ENCODE measurements around the gene CALHM2. TPM values are rescaled to one million over a fixed set of nuclear protein-coding genes. Genes with fewer than 3 reads are reported as not detected.
A peak's percentile ranks its signal among the peaks of the same experiment; 100 is the strongest.

CALHM2 gene
- total and polyA plus RNA-seq, 2 donors (not counting 1 experiment from before 2014, with no cell fraction given), result 35.8 to 37.2 TPM

- peak overlapping the region; percentile 83 for H2AFZ ChIP-seq (ENCODE audit: low read length)
- peak overlapping the region; percentile 84 for H3K9ac ChIP-seq (ENCODE audit: insufficient read depth, low read length)
- H3K4me1 ChIP-seq (ENCODE audit: control insufficient read depth, extremely low read depth, insufficient read depth, low read length), result peaks cover 24% of the 10 kb centered on the region
- no peak for DNase-seq (ENCODE audit: low read depth in 2 of 2)
- H4K20me1 ChIP-seq (ENCODE audit: control insufficient read depth, extremely low read depth, insufficient read depth, low read length), result no peaks in the 10 kb centered on the region
- peak overlapping the region; percentile 0 to 90 (median 64) for H3K4me3 ChIP-seq (replicated peaks in 1 of 4; ENCODE audit: control extremely low read depth in 1 of 4, insufficient read depth in 1 of 4, low read depth in 3 of 4, low read length in 4 of 4)
- peak overlapping the region; percentile 70 for H3K4me2 ChIP-seq (ENCODE audit: extremely low read depth, insufficient read depth, low read length)
- peak overlapping the region; percentile 78 for H3K27ac ChIP-seq (ENCODE audit: insufficient read depth, low read length)
- H3K9me3 ChIP-seq (ENCODE audit: control insufficient read depth, insufficient read depth, low read depth, low read length), result no peaks in the 10 kb centered on the region
- TF ChIP-seq CTCF (conservative IDR thresholded peaks at IDR 0.05 in 1 of 2, IDR thresholded peaks at IDR 0.05 in 1 of 2; ENCODE audit: low read depth in 1 of 2, low read length in 2 of 2) (no peak), EZH2 (IDR thresholded peaks at IDR 0.05; ENCODE audit: low read length, missing control alignments) (no peak)
- H3K27me3 ChIP-seq (ENCODE audit: control insufficient read depth, insufficient read depth, low read length), result no peaks in the 10 kb centered on the region
- peaks cover 17% of the 10 kb centered on the region for H3K36me3 ChIP-seq (ENCODE audit: control insufficient read depth, insufficient read depth, low read length)
- peaks cover 22% of the 10 kb centered on the region for H3K79me2 ChIP-seq (ENCODE audit: control insufficient read depth, insufficient read depth, low read length)
Measured at GRCh38 chr10:103452506-103453230, 498 bp upstream of the CALHM2 start.

- no peaks in the 10 kb centered on the region for H3K9me3 ChIP-seq (ENCODE audit: control insufficient read depth, insufficient read depth, low read depth, low read length)
Measured at GRCh38 chr10:103451091-103451813, 918 bp downstream of the CALHM2 start.

More at GRCh38 chr10:103451091-103451813, 918 bp downstream of the CALHM2 start:
- no peaks in the 10 kb centered on the region for H3K27me3 ChIP-seq (ENCODE audit: control insufficient read depth, insufficient read depth, low read length)
- H3K4me2 ChIP-seq (ENCODE audit: extremely low read depth, insufficient read depth, low read length), result peak overlapping the region; percentile 70
- peak overlapping the region; percentile 78 for H3K27ac ChIP-seq (ENCODE audit: insufficient read depth, low read length)
- peak overlapping the region; percentile 62 to 90 (median 64) for H3K4me3 ChIP-seq (replicated peaks in 1 of 4; ENCODE audit: control extremely low read depth in 1 of 4, insufficient read depth in 1 of 4, low read depth in 3 of 4, low read length in 4 of 4)
- H3K9ac ChIP-seq (ENCODE audit: insufficient read depth, low read length), result peak overlapping the region; percentile 84
- no peaks in the 10 kb centered on the region for H4K20me1 ChIP-seq (ENCODE audit: control insufficient read depth, extremely low read depth, insufficient read depth, low read length)
- H3K79me2 ChIP-seq (ENCODE audit: control insufficient read depth, insufficient read depth, low read length), result peaks cover 32% of the 10 kb centered on the region
- TF ChIP-seq EZH2 (IDR thresholded peaks at IDR 0.05; ENCODE audit: low read length, missing control alignments) (no peak), CTCF (conservative IDR thresholded peaks at IDR 0.05 in 1 of 2, IDR thresholded peaks at IDR 0.05 in 1 of 2; ENCODE audit: low read depth in 1 of 2, low read length in 2 of 2) (no peak)
- H3K36me3 ChIP-seq (ENCODE audit: control insufficient read depth, insufficient read depth, low read length), result peaks cover 25% of the 10 kb centered on the region
- DNase-seq (ENCODE audit: low read depth in 2 of 2), result peak; percentile 5 to 28
- no peak overlapping the region for H2AFZ ChIP-seq (ENCODE audit: low read length)
- H3K4me1 ChIP-seq (ENCODE audit: control insufficient read depth, extremely low read depth, insufficient read depth, low read length), result peaks cover 31% of the 10 kb centered on the region

Measured in fibroblast of lung (primary cell).